GM18858 (cell line): Measurements from ENCODE around the gene HOXA7.

ENCODE experiments used
- ATAC-seq: cut with Tn5 transposase; IDR thresholded peaks from one replicate; pipeline ENCODE4 v1.9.1; 2021; ENCODE audit not compliant: unreplicated experiment

Gene HOXA7

DNA sequence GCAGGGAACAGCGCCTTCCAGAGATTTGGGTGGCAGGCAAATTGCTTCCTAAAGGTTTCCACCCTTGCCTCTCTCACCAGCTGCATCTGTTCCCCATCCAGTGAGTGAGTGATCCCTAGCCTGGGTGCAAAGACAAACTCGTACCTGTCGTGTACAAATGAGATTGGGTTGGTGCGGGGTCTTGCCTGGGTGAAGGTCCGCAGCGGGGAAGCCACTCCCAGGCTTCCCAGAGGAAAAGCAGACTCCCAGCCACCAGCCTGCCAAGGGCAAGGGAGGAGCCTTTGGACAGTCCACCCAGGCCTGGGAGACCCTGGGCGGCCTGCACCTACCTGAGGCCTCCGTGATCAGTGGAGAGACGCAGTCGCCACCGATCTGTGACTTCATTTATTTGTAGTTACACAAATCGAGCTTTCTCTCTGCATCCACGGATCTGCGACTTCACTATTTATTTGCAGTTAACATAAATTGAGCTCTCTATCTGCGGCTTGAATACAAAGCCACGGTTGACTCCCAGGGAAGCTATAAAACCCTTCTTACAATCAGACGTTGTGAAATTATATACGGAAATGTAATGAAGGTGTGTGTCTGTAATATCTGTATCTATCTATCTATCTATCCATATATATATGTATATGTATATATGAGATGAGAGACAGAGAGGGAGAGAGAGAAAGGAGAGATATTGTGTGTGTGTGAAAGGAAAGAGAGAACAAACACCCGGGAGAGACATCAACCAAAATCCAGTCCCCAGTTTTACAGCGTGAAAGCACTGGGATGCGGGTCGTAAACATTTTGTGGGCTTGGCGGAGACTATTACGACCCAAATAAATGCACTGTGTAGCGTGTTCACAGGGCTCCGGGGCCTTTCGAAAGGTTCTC lies 3.0 kb upstream of the HOXA7 start:
- no peak for ATAC-seq

- no peak for ATAC-seq
Measured at GRCh38 chr7:27158436-27159265, 2.2 kb upstream of the HOXA7 start.

DNA sequence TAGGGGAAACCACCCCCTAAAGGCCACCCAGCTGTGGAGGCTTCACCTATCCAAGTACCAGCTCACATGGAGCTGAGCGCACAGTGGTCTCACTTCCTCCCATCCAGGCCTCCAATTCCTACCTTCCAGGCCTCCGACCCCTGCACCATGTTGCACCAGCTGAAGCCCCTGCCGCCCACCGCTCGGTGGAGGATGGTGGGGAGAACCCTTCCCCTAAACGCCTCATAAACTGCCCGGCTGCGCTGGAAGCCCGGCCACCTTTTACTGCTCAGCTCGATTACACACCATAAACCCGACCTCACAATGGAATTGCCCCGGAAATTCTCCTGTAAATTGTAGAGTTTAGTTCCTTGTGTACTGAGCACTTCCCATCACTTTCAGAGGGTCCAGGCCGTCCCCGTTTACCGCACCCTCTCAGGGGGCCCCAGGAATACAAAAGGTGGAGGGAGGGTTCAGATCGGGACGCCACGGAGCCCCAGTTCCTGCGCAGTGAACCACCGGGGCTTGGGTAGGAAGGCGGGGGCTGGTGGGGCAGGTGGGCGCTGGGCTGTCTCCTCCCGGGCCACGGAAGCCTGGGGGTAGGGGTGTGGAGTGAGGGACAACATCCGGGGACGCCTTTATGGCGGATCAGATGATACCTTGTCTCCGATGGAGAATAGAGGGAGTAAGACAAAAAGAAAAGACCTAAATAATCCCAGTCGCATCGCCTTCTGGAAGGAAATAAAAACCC lies 1.4 kb upstream of the HOXA7 start:
- no peak for ATAC-seq

- ATAC-seq = no peak
Measured at GRCh38 chr7:27156916-27157701, 634 bp upstream of the HOXA7 start.

GRCh38 chr7:27155816-27156507 lies 513 bp downstream of the HOXA7 start:
- no peak for ATAC-seq

GRCh38 chr7:27154901-27155815 lies 1.3 kb downstream of the HOXA7 start:
- ATAC-seq = no peak

GRCh38 chr7:27154369-27154768 lies 2.1 kb downstream of the HOXA7 start:
- ATAC-seq = no peak

DNA sequence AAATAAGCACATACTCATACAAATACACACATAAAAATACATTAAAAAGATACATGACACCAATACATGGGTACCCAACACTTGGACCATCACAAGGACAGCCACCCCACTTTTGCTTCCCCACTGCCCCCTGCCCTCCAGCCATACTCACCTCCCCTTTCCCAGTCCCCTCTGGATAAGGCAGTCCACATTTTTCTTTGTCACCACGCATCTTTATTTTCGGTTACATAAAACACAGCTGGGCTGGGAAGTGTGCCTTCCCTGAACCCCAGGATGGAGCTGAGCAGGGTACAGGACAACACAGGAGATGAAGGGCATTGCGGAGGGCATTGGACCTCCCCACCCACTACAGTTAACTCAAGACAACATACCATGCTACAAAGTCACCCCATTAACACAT lies 2.9 kb downstream of the HOXA7 start:
- ATAC-seq = no peak

- ATAC-seq = no peak
Measured at GRCh38 chr7:27152816-27153442, 3.5 kb downstream of the HOXA7 start.

DNA sequence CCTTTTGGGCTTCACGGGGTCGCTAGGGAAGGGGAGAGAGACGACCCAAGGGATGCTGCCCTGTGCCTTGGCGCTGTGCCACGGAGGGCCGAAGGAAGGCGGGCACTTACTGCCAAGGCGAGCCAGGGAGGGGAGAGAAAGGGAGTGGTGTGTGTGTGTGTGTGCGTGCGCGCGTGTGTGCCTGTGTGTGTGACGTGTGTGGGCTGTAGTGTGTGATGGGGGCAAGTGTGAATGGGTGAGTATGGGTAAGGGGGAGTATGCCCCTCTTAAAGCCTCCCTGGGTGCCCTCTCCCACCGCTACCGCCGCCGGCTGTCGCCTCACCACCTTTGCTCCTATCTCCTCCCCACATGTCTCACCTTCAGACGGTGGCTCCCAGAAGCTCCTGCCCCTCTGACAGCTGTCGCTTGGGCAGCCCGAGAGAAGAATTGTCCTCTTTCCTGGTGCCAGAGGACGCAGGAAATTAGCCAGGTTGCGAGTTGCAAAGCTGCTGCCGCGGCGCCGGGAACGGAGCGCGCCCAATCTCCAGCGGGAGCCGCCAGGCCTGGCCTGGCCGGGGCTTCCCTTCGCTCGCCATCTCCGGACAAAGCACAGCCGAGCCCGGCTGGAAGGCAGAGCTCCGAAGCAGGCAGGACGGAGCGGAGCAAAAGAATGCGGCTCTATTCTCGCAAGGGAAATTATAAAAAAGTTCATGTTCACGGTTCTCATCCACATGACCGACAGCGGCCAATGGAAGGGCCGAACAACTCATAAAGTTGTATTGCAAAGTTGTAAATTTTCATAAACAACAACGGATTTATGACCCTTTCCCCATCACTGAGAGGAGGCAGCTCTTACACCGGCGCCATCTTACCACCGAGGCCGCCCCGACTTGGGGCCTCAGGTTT lies 4.3 kb downstream of the HOXA7 start, which contains the start of gene HOXA3:
TSS of gene HOXA3 (minus strand) at position 653 of the 885 bp plus-strand sequence. CDS start 41,943 bp downstream, outside the sequence.
- no peak for ATAC-seq

- no peak for ATAC-seq
Measured at GRCh38 chr7:27151341-27151930, 5.0 kb downstream of the HOXA7 start.

- ATAC-seq = no peak
Measured at GRCh38 chr7:27150568-27151340, 5.7 kb downstream of the HOXA7 start.

DNA sequence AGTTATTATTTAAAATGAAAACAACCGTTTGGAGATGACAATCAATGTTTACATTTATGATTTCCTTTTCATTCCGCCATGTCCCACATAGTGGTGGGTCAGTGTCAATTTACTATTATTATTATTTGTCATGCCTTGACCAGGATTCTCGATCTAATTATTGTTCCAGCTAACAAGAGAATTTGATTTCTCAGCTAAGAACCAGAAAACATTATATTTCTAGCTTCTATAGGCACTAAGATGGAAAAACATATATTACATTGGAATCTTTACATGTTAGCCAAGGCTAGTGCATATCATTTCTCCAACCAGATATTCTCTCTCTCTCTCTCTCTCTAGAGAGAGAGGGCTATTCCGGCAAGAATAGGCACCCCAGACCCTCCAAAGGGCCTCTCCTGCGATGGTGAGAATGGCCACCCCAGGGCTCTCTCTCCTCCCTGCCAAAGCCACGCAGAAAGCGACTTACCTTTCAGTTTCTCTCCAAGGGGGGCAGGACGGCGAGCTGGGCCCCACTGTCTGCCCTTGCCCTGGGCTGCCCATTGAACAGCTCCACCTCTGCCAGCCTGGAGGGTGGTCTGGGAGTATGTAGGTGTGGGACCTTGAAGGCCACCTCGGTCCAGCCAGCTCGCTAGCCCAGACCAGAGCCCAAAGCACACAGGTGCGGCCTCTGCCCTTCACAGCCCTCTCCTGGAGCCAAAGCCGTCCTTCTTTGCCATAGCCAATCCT lies 6.5 kb downstream of the HOXA7 start:
- no peak for ATAC-seq

DNA sequence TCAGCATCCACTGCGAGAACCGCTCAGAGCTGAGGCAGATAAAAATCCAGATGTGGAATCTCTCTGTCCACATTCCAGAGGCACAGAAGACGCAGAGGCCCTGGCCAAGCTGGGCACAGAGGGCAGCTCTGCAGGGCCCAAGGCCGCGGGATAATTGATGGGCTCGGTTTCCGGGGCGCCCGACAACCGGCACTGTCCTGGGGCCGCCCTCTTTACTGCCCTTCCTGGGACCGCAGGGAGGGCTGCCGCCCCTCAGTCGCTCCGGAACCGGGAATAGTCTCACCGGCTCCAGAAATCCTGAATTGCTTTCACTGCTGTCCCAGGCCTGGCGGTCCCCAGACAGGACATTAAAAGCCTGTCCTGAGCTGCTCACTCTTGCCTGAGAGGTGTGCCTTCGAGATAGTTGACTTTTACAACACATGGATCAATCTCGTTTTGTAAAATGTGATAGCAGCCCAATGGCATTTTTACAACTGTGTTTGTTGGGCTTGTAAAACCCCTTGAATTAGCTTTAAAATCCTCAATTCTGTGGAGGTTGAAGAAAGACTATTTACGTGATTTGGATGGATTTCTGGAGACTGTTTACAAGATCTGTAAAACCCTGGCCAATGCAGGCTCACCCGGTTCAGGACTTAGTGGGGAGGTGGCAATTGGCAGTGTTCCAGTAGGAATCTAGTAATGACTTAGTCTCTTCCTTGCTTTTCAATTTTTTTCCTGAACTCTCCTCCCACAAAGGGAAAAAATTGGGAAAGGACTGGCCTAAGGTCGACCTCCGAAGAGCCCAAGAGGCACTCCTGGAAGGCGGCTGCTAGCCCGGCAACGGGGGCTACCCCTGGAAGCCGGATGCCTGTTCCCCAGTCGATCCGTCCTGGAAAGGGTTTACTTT lies 7.5 kb downstream of the HOXA7 start:
- no peak for ATAC-seq
